Measurements from ENCODE around the gene NOX3.
"Not testable (repeated sequence)": the region's sequence is repeated elsewhere in the genome, so short reads cannot be mapped to it uniquely, and the experiment has no call there.

Gene NOX3

DNA sequence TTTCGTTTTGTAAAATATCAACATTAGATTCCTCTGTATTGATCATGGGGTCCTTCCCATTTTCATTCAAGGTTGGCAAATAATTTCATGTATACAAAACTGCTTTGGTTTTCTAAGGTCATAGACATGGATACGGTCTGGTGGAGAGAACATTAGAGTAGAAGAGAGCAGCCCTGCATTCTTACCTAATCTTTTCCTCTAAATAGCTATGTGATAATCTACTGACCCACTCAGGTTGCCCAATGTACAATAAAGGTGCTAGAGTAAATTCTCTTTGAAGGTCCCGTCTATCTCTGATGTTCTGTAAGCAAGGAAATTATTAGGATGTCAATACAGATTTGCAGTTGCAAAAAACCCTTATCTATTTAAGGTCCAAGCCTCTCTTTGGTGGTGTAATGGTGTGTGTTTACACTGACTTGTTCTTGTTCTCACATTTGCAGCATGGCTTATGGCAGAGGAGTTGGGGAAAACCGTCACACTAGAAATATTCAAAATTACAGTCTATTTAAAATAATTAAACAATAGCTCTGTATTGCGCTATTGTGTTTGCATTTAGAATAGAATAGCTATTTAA is 31.2 kb upstream of the NOX3 start:
- H3K36me3 Mint-ChIP-seq (ENCODE audit: low read depth), result no peaks in the 10 kb centered on the region
- no peak overlapping the region for H3K27ac Mint-ChIP-seq
- H3K4me3 Mint-ChIP-seq, result no peak overlapping the region
- H3K4me1 Mint-ChIP-seq (ENCODE audit: low read depth), result no peaks in the 10 kb centered on the region
- no peaks in the 10 kb centered on the region for H3K27me3 Mint-ChIP-seq (ENCODE audit: low read depth)
- H3K9me3 Mint-ChIP-seq, result no peaks in the 10 kb centered on the region

DNA sequence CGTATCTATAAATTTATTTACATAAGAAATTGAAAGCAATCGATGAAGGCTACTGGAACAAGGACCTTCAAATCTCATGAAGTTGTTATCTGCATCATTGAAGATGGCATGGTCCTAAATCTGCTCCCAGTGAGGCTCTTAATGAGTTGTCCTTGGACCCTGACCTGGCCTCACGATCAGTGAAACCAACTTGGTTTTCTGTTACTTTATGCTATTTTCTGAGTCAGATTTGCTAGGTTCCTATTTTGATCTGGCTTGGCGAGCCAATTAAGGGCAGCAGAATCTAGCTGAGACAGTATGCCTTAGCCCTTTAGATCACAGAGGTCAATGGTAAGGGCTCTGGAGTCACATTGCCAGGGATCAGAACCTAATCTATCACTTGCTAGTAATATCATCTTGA is 30.1 kb upstream of the NOX3 start:
- no peaks in the 10 kb centered on the region for H3K9me3 Mint-ChIP-seq
- no peaks in the 10 kb centered on the region for H3K27me3 Mint-ChIP-seq (ENCODE audit: low read depth)
- H3K4me3 Mint-ChIP-seq, result no peak overlapping the region
- no peak overlapping the region for H3K27ac Mint-ChIP-seq
- H3K36me3 Mint-ChIP-seq (ENCODE audit: low read depth), result no peaks in the 10 kb centered on the region
- H3K4me1 Mint-ChIP-seq (ENCODE audit: low read depth), result no peaks in the 10 kb centered on the region

DNA sequence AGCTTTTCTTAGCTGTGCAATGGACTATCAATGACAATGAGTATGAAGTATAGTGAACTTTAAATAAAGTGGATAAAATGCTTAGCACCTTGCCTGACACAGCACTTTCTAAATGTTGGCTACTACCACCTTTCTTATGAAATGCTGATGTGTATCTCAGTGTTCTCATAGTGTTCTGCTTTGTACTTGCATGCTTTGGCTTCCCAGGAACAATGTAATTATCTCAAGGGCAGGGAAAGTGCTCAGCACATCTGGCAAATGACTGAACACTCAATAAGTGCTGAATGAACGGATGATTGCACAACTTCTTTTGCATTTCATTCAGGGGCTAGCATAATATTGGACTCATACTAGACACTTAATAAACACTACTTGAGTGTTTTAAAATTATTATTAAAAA is 28.2 kb upstream of the NOX3 start:
- H3K27ac Mint-ChIP-seq, result no peak overlapping the region
- no peak overlapping the region for H3K4me3 Mint-ChIP-seq
- H3K27me3 Mint-ChIP-seq (ENCODE audit: low read depth), result no peaks in the 10 kb centered on the region
- H3K9me3 Mint-ChIP-seq, result no peaks in the 10 kb centered on the region
- peaks cover 2% of the 10 kb centered on the region for H3K4me1 Mint-ChIP-seq (ENCODE audit: low read depth)
- no peaks in the 10 kb centered on the region for H3K36me3 Mint-ChIP-seq (ENCODE audit: low read depth)

- no peaks in the 10 kb centered on the region for H3K27me3 Mint-ChIP-seq (ENCODE audit: low read depth)
Observed at GRCh38 chr6:155481215-155481614, 25.6 kb upstream of the NOX3 start.

DNA sequence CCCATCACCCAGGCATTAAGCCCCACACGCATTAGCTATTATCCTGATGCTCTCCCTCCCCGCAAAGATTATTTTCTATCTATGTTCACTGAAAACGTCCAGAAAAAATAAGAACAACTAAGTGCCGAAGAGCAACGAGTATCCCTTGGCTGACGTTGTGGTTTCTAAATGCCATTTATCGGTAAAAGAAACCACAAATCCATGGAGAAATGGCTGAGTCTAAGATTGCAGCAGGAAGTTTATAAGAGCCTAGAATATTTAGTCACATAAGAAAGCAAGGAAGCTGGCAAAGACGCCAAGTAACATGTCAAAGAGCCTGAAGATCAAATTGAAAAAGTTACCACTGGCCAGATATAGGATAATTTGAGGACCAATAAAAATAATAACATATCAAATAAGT is 18.1 kb upstream of the NOX3 start:
- H3K27ac Mint-ChIP-seq, result no peak overlapping the region
- no peaks in the 10 kb centered on the region for H3K4me1 Mint-ChIP-seq (ENCODE audit: low read depth)
- H3K9me3 Mint-ChIP-seq, result peaks cover 10% of the 10 kb centered on the region
- H3K4me3 Mint-ChIP-seq, result no peak overlapping the region
- H3K27me3 Mint-ChIP-seq (ENCODE audit: low read depth), result no peaks in the 10 kb centered on the region
- H3K36me3 Mint-ChIP-seq (ENCODE audit: low read depth), result no peaks in the 10 kb centered on the region

More at GRCh38 chr6:155481215-155481614, 25.6 kb upstream of the NOX3 start:
- Mint-ChIP-seq H3K4me3 (no peak overlapping the region), H3K9me3 (no peaks in the 10 kb centered on the region), H3K27ac (no peak overlapping the region), H3K36me3 (ENCODE audit: low read depth) (no peaks in the 10 kb centered on the region), H3K4me1 (ENCODE audit: low read depth) (peaks cover 2% of the 10 kb centered on the region)

- Mint-ChIP-seq H3K4me3 (no peak overlapping the region), H3K4me1 (ENCODE audit: low read depth) (no peaks in the 10 kb centered on the region), H3K36me3 (ENCODE audit: low read depth) (no peaks in the 10 kb centered on the region), H3K9me3 (peaks cover 16% of the 10 kb centered on the region), H3K27ac (no peak overlapping the region), H3K27me3 (ENCODE audit: low read depth) (no peaks in the 10 kb centered on the region)
Observed at GRCh38 chr6:155472886-155473285, 17.2 kb upstream of the NOX3 start.

DNA sequence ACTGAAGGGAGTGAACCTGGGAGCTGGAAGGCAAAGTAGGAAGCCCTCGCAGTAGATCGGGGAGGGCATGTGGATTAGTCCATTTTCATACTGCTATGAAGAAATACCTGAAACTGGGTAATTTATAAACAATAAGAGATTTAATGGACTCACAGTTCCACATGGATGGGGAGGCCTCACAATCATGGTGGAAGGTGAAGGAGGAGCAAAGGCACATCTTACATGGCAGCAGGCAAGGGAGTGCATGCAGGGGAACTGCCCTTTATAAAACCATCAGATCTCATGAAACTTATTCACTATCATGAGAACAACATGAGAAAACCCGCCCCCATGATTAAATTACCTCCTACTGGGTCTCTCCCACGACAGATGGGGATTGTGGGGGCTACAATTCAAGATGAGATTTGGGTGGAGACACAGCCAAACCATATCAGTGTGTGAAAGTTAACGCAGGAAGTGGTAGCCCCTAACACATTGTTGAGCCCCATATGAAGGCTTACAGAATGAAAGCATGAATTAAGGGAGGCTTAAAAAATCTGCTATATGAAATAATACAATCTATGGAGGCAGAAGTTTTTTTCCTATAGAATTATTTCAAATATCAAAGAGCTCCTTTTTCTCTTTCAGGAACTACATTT is 15.5 kb upstream of the NOX3 start:
- not testable (repeated sequence) for H3K27ac Mint-ChIP-seq; H3K4me3 Mint-ChIP-seq; H3K27me3 Mint-ChIP-seq (ENCODE audit: low read depth); H3K36me3 Mint-ChIP-seq (ENCODE audit: low read depth); H3K4me1 Mint-ChIP-seq (ENCODE audit: low read depth)
- peaks cover 33% of the 10 kb centered on the region for H3K9me3 Mint-ChIP-seq

- not testable (repeated sequence) for H3K27ac Mint-ChIP-seq; H3K27me3 Mint-ChIP-seq (ENCODE audit: low read depth)
Observed at GRCh38 chr6:155468543-155468942, 12.9 kb upstream of the NOX3 start.

DNA sequence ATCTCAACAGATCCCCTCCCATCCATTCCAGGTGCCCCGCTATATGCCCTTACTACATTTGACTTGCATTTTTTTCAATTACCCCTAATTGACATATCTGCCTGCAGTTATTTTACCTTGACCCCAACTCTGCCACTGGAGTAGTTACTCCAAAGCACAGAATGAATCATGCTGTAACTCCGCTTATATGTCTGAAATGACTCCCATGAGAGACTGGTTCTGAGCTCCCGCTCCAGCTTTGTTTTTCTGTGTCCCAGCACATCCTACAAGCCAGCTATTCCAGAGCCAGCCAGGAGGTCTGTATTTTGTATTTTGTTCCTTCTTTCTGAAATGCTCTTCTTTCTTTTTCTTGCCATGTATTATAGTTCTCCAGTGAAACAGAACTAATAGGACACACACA is 10.9 kb upstream of the NOX3 start:
- peaks cover 2% of the 10 kb centered on the region for H3K36me3 Mint-ChIP-seq (ENCODE audit: low read depth)
- no peak overlapping the region for H3K27ac Mint-ChIP-seq
- H3K4me3 Mint-ChIP-seq, result no peak overlapping the region
- no peaks in the 10 kb centered on the region for H3K4me1 Mint-ChIP-seq (ENCODE audit: low read depth)
- H3K27me3 Mint-ChIP-seq (ENCODE audit: low read depth), result no peaks in the 10 kb centered on the region
- peaks cover 49% of the 10 kb centered on the region for H3K9me3 Mint-ChIP-seq

More at GRCh38 chr6:155468543-155468942, 12.9 kb upstream of the NOX3 start:
- not testable (repeated sequence) for H3K36me3 Mint-ChIP-seq (ENCODE audit: low read depth); H3K4me1 Mint-ChIP-seq (ENCODE audit: low read depth); H3K4me3 Mint-ChIP-seq
- peaks cover 45% of the 10 kb centered on the region for H3K9me3 Mint-ChIP-seq

DNA sequence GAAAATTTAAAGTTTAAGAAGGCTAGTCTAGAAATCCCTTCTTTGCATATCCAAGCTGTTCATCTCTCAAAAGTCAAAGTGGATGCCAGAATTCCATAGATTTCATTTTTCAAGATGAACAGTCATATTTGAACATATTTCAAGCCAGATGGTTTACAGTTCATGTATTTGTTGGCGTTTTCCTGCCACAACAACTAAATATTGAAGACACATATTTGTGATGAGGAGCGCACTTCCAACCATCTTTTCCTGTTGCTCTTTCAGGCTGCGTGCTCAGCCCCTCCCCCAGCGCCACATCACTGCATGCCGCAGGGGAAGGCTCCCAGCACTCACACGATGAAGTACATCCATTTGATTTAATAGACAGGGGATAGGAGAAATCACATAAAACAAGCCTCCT is 5.9 kb upstream of the NOX3 start:
- Mint-ChIP-seq H3K36me3 (ENCODE audit: low read depth) (no peaks in the 10 kb centered on the region), H3K9me3 (peaks cover 21% of the 10 kb centered on the region), H3K4me1 (ENCODE audit: low read depth) (no peaks in the 10 kb centered on the region), H3K27me3 (ENCODE audit: low read depth) (peaks cover 4% of the 10 kb centered on the region), H3K4me3 (no peak overlapping the region), H3K27ac (no peak overlapping the region)

- no peaks in the 10 kb centered on the region for H3K4me1 Mint-ChIP-seq (ENCODE audit: low read depth)
- no peak overlapping the region for H3K4me3 Mint-ChIP-seq
- H3K27ac Mint-ChIP-seq, result no peak overlapping the region
- no peaks in the 10 kb centered on the region for H3K9me3 Mint-ChIP-seq
- H3K36me3 Mint-ChIP-seq (ENCODE audit: low read depth), result no peaks in the 10 kb centered on the region
- peaks cover 15% of the 10 kb centered on the region for H3K27me3 Mint-ChIP-seq (ENCODE audit: low read depth)
Observed at GRCh38 chr6:155454471-155454870, 1.2 kb downstream of the NOX3 start.

GRCh38 chr6:155454008-155454407 is 1.6 kb downstream of the NOX3 start:
- Mint-ChIP-seq H3K27me3 (ENCODE audit: low read depth) (peaks cover 15% of the 10 kb centered on the region), H3K27ac (no peak overlapping the region), H3K4me3 (no peak overlapping the region), H3K9me3 (no peaks in the 10 kb centered on the region), H3K36me3 (ENCODE audit: low read depth) (no peaks in the 10 kb centered on the region), H3K4me1 (ENCODE audit: low read depth) (peaks cover 3% of the 10 kb centered on the region)

DNA sequence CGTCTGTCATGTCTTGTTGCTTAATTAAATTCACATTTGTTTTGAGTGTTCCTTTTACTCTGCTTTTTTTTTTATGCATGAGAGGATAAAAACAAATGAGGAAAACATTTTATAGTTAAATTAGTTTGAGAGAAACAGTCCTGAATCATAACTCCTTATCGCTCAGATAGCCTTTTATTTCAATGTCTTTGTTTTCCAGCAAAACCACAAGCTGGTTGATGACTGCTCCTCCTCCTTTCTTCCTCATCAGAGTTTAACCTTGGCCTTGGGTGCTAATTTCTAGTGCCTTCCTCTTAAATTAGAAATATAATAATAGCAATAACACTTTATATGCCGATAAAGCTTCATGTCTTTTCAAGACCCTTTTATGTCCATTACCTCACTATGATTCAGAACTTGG is 3.1 kb downstream of the NOX3 start:
- H3K9me3 Mint-ChIP-seq, result no peaks in the 10 kb centered on the region
- peaks cover 12% of the 10 kb centered on the region for H3K27me3 Mint-ChIP-seq (ENCODE audit: low read depth)
- no peak overlapping the region for H3K27ac Mint-ChIP-seq
- peaks cover 4% of the 10 kb centered on the region for H3K4me1 Mint-ChIP-seq (ENCODE audit: low read depth)
- no peak overlapping the region for H3K4me3 Mint-ChIP-seq
- H3K36me3 Mint-ChIP-seq (ENCODE audit: low read depth), result no peaks in the 10 kb centered on the region

DNA sequence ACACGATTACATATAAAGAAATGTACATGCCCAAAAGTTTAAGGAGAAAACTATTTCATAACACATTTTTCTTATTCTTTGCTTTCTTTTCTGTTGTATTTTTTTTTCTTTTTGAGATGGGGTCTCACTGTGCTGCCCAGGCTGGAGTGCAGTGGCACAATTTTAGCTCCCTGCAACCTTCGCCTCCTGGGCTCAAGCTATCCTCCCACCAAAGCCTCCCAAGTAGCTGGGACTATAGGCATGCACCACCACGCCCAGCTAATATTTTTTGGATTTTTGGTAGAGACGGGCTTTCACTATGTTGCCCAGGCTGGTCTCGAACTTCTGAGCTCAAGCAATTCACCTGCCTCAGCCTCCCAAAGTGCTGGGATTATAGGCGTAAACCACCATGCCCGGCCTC is 4.1 kb downstream of the NOX3 start:
- not testable (repeated sequence) for H3K4me1 Mint-ChIP-seq (ENCODE audit: low read depth); H3K9me3 Mint-ChIP-seq; H3K36me3 Mint-ChIP-seq (ENCODE audit: low read depth); H3K4me3 Mint-ChIP-seq; H3K27ac Mint-ChIP-seq
- H3K27me3 Mint-ChIP-seq (ENCODE audit: low read depth), result peaks cover 11% of the 10 kb centered on the region

DNA sequence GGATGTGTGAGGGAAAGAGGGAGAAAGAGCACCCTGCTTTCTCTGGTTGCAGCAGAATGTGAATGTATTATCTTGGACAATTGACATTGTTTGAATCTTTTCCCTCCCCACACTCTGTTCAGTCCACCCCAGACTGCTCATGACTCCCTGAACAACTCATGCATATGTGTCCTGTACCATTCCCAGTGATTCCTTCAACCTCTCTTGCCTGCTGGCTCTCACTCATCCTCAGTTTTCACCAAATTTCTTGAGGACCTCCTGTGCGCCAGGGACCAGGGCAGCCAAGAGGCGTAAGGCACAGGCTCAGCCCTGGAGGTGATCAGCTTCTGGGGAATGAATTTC is 5.4 kb downstream of the NOX3 start:
- H3K27ac Mint-ChIP-seq, result no peak overlapping the region
- H3K4me1 Mint-ChIP-seq (ENCODE audit: low read depth), result peaks cover 7% of the 10 kb centered on the region
- H3K9me3 Mint-ChIP-seq, result no peaks in the 10 kb centered on the region

More for the DNA sequence above, 5.4 kb downstream of the NOX3 start:
- no peak overlapping the region for H3K4me3 Mint-ChIP-seq
- no peaks in the 10 kb centered on the region for H3K36me3 Mint-ChIP-seq (ENCODE audit: low read depth)
- H3K27me3 Mint-ChIP-seq (ENCODE audit: low read depth), result peaks cover 11% of the 10 kb centered on the region

Data from T-helper 1 cell treated with Interleukin-12 subunit alpha and Interleukin-12 subunit beta and Interleukin-4 antibody, amounts not matched to agents 30 μg/mL and 1 μg/mL, for 36 hours (primary cell).